ENCODE data around the gene PFKFB4.

The PFKFB4 gene

GRCh38 chr3:48548126-48548525 lies 8.5 kb downstream of the PFKFB4 start:
- H3K4me3 Mint-ChIP-seq: no peak overlapping the region
- peaks cover 7% of the 10 kb centered on the region for H3K27me3 Mint-ChIP-seq (ENCODE audit: low read depth, poor library complexity)
- no peak for DNase-seq
- H3K9me3 Mint-ChIP-seq: no peaks in the 10 kb centered on the region
- TF ChIP-seq CTCF (IDR thresholded peaks at IDR 0.05): no peak
- H3K36me3 Mint-ChIP-seq (ENCODE audit: low read depth): peaks cover 59% of the 10 kb centered on the region
- no peak overlapping the region for H3K27ac Mint-ChIP-seq
- peaks cover 35% of the 10 kb centered on the region for H3K4me1 Mint-ChIP-seq

- peaks cover 71% of the 10 kb centered on the region for H3K36me3 Mint-ChIP-seq (ENCODE audit: low read depth)
- H3K9me3 Mint-ChIP-seq: no peaks in the 10 kb centered on the region
- peaks cover 7% of the 10 kb centered on the region for H3K27me3 Mint-ChIP-seq (ENCODE audit: low read depth, poor library complexity)
- peaks cover 30% of the 10 kb centered on the region for H3K4me1 Mint-ChIP-seq
- no peak overlapping the region for H3K4me3 Mint-ChIP-seq
- no peak overlapping the region for H3K27ac Mint-ChIP-seq
- DNase-seq: no peak
- TF ChIP-seq CTCF (IDR thresholded peaks at IDR 0.05): no peak
Measured at GRCh38 chr3:48546203-48546829, 10.3 kb downstream of the PFKFB4 start.

GRCh38 chr3:48544141-48544540 lies 12.5 kb downstream of the PFKFB4 start:
- peaks cover 3% of the 10 kb centered on the region for H3K27me3 Mint-ChIP-seq (ENCODE audit: low read depth, poor library complexity)
- H3K9me3 Mint-ChIP-seq: no peaks in the 10 kb centered on the region
- no peak for DNase-seq
- H3K27ac Mint-ChIP-seq: no peak overlapping the region
- no peak for TF ChIP-seq CTCF (IDR thresholded peaks at IDR 0.05)
- no peak overlapping the region for H3K4me3 Mint-ChIP-seq
- peaks cover 72% of the 10 kb centered on the region for H3K36me3 Mint-ChIP-seq (ENCODE audit: low read depth)
- H3K4me1 Mint-ChIP-seq: peaks cover 12% of the 10 kb centered on the region

- Mint-ChIP-seq H3K9me3 (no peaks in the 10 kb centered on the region), H3K27ac (no peak overlapping the region), H3K4me3 (no peak overlapping the region), H3K36me3 (ENCODE audit: low read depth) (peaks cover 73% of the 10 kb centered on the region), H3K27me3 (ENCODE audit: low read depth, poor library complexity) (peaks cover 3% of the 10 kb centered on the region), H3K4me1 (peaks cover 4% of the 10 kb centered on the region)
- no peak for TF ChIP-seq CTCF (IDR thresholded peaks at IDR 0.05)
- DNase-seq: no peak
Measured at GRCh38 chr3:48543271-48543866, 13.2 kb downstream of the PFKFB4 start.

GRCh38 chr3:48538451-48538850 lies 18.2 kb downstream of the PFKFB4 start:
- no peak for DNase-seq
- peaks cover 76% of the 10 kb centered on the region for H3K36me3 Mint-ChIP-seq (ENCODE audit: low read depth)
- no peak overlapping the region for H3K4me3 Mint-ChIP-seq
- H3K4me1 Mint-ChIP-seq: peaks cover 1% of the 10 kb centered on the region
- no peak overlapping the region for H3K27ac Mint-ChIP-seq
- TF ChIP-seq CTCF (IDR thresholded peaks at IDR 0.05): no peak
- H3K27me3 Mint-ChIP-seq (ENCODE audit: low read depth, poor library complexity): peaks cover 6% of the 10 kb centered on the region
- no peaks in the 10 kb centered on the region for H3K9me3 Mint-ChIP-seq

- H3K27me3 Mint-ChIP-seq (ENCODE audit: low read depth, poor library complexity): peaks cover 6% of the 10 kb centered on the region
- no peak for TF ChIP-seq CTCF (IDR thresholded peaks at IDR 0.05)
- no peak overlapping the region for H3K27ac Mint-ChIP-seq
- H3K9me3 Mint-ChIP-seq: no peaks in the 10 kb centered on the region
- no peak for DNase-seq
- peaks cover 73% of the 10 kb centered on the region for H3K36me3 Mint-ChIP-seq (ENCODE audit: low read depth)
- no peak overlapping the region for H3K4me3 Mint-ChIP-seq
- no peaks in the 10 kb centered on the region for H3K4me1 Mint-ChIP-seq
Measured at GRCh38 chr3:48536785-48537184, 19.8 kb downstream of the PFKFB4 start.
